GM21526 (cell line): ENCODE measurements around the gene AUTS2.

ENCODE experiments used
- ATAC-seq: cut with Tn5 transposase; IDR thresholded peaks from one replicate; pipeline ENCODE4 v1.9.1; 2021; ENCODE audit warnings: moderate library complexity; ENCODE audit not compliant: unreplicated experiment, low FRiP score

The AUTS2 gene

DNA sequence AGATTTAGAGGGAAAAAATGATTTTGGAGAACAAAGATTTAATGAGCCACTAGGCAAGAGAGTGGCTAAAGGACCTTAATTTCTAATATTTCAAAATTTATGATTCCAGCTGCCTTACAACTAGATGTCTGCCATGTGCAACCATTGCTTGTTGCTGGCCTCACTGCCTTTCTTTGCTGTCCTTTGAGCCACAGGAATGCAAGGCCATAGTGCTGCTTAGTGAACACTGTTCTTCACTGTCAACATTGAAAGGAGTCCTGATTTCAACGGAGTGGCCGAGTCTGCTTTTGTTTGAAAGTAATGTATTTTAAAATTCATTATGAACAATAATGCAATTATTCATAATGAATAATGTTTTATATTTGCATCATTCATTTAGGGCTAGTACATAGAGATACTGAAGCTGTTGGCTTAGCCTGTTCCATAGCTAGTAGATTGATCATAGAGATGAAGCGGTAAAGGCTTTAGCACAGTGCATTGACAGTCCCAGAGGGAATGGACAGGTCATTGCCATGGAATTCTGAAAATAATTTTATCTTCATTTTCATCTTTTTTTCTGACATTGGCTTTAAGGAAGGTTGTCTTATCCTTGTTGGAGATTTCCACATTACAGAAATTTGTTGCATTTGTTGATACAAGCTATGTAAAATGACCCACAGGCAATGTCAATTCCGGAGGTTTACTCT, 544.1 kb downstream of the AUTS2 start:
- no peak for ATAC-seq

DNA sequence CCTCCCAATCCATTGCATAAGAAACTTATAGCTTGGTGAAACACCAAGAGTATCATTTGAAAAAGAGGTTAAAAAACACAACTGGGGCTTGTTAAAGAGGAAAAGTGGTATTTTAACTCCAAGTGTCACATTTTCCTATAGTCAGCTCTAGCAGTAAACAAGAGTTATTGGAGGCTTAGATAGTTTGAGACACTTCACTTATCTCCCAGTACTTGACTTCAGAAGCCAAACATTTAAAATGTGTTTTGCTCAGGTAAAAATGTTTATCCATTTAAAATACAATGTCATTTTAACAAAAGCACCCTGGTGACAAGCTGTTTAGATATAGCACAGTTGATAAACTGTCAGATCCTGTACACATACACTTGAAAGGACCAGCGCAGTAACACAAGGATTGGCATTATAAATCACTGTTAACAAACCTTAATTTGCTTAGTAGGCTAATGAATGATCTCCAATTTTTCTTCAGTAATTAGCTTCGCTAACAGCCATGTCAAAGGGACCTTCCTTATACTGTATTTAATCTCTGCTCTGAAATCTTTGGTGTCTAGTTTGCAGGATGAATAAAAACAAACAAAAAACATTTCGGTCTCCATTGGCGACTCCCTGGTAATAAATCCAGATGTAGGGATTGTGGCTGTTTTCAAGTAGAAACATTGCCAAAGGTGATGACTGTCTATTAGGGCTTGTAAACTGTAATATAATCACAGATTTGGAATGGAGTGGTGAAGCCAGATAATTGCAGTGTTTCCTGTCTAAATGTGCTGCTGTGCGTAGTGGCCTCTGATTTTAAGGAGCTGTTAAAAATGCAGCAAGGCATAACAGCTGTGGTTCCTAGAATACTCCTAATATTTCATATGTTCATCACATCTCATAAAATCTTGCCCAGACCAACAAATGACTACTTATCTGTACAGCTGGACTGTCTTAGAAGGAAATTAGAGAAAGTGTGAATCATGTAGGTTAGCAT, 545.1 kb downstream of the AUTS2 start:
- no peak for ATAC-seq

DNA sequence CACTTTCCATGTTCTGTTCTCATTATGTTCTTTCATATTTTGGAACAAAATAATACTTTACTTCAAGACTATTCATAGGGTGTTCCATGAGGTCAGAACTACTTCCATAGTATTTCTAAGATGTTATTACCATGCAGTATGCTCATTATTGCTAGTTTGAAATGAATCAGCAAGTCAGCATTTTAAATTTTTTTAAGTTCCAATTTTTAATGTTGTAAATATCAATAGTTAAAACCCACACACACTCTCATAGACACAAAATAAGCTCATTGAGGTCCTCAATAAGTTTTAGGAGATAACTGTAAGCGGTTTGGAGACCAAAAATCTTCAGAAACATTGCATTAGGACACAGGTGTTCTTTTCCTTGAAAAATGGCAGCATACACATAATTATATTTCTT, 550.7 kb downstream of the AUTS2 start:
- ATAC-seq, result no peak

DNA sequence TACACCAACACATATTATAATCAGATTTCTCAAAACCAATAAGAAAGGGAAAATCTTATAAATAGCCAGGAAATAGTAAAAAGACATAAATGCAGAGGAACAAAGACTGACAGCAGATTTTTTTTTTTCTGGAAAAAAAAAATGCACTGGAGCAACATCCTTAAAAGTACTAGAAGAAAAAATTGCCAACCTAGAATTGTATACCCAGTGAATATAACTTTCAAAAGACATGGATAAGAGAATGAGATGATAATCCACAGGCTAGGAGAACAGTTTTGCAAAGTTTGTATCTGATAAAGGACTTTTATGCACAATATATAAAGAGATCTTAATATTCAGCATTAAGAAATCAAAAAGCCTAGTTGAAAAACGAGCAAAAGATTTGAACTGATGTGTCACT, 554.0 kb downstream of the AUTS2 start:
- no peak for ATAC-seq

- no peak for ATAC-seq
These were observed 555.7 kb downstream of the AUTS2 start for GRCh38 chr7:70153933-70154332.

DNA sequence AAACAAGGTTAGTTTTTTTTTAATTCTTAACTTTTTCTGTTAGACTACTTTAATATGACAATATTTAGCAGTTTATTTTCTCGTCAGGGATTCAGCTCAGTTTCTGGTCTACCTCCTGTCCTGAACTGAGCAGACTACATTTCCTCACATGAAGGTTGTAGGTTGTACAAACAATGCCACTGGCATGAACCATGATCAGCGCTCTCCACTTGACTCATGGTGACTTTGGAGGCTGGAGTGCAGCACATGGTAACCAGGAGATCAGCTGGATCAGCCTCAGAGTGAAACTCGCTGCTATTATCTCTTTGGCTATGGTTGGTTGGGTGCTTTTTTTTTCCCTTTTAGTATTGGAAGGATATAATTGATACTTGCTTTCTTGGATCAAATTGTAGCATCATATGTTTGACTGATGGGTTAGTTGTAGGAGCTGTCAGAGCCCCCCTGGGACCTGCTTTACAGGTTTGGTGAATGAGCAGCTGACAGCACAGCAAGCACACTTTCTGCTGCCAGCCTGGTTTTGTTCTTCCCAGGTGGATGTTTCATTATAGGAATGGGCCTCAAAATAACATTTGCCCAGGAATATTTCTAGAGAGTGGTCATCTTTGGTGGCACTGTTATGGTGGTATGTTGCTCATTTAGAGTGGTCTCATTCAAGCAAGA, 556.4 kb downstream of the AUTS2 start:
- ATAC-seq, result no peak

DNA sequence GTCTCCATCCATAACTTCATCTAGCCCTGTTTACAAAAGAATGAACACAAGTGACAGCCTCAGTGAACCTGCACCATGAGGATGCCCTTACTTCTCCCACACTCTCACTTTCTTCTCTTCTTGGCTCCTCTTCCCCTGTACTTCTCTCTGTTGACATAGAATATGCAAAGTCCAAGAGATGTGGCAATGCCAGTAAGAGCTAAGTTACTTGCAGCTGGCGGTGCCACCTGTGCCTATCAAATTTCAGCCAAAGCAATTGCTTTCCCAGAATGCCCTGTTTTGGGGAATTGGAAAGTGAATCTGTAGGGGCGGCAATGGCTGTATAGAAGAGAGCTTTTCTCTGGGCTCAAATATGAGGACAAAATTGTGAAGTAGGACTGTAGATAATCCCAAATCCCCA, 557.8 kb downstream of the AUTS2 start:
- ATAC-seq, result no peak

- no peak for ATAC-seq
These were observed 560.8 kb downstream of the AUTS2 start for GRCh38 chr7:70159121-70159520.

GRCh38 chr7:70165477-70166170, 567.3 kb downstream of the AUTS2 start:
- ATAC-seq, result no peak

DNA sequence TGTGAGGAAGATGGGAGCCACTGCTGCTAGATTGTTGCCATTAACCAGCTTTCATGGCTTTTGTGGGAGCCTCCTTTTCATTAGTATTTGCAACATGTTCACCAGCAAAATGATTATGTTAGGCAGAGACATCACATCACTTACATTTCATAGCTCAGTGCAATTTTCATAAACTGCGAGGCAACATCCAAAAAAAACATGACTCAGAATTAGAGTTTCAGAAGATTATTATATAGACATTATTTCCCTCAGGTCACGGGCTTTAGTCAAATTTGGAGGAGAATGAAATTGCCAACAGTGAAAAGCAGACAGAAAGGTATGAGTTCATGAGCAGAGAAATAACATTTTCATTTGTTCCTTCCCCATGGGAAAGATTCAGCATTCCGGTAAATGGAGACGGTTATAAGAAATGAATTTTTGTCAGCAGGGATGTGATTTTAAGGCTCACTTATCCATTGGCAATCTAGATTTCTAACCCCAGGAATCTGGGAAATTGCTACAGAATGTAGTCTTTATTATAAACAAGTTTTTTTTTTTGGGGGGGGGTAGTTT, 573.2 kb downstream of the AUTS2 start:
- no peak for ATAC-seq

GRCh38 chr7:70177166-70177565, 578.9 kb downstream of the AUTS2 start:
- no peak for ATAC-seq

- ATAC-seq, result no peak
These were observed 579.9 kb downstream of the AUTS2 start for GRCh38 chr7:70178211-70178610.

- ATAC-seq, result no peak
These were observed 580.5 kb downstream of the AUTS2 start for GRCh38 chr7:70178787-70179186.

GRCh38 chr7:70182521-70182920, 584.2 kb downstream of the AUTS2 start:
- no peak for ATAC-seq

DNA sequence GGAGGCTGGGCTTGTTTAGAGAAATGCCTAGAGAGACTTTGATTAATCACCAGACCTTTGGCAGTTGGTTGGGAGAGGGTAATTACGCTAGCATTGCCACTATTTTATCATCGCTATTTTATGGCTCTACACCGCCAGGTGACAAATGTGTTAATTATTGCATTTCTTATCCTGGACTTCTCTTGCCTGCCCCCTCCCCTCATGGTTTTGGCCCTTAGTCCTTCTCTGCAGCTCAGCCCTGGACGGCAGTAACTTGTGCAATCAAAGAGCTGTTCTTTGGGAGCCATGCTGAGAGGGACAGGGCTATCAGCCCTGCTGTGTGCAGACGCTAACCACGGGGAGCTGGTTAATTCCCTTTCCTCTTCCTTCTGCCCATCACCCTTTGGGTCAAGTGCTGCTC, 585.0 kb downstream of the AUTS2 start:
- ATAC-seq, result no peak

GRCh38 chr7:70188901-70189650, 590.8 kb downstream of the AUTS2 start:
- no peak for ATAC-seq

- no peak for ATAC-seq
These were observed 591.5 kb downstream of the AUTS2 start for GRCh38 chr7:70189776-70190175.

- ATAC-seq, result no peak
These were observed 592.0 kb downstream of the AUTS2 start for GRCh38 chr7:70190281-70190680.

- no peak for ATAC-seq
These were observed 595.2 kb downstream of the AUTS2 start for GRCh38 chr7:70193514-70193913.
